Transverse colon (tissue), 4 donors: ENCODE results near the gene ZCCHC7. TPM values are rescaled to one million over a fixed set of nuclear protein-coding genes. Genes with fewer than 3 reads are reported as not detected.

Experiments used
- DNase-seq: peaks from one replicate; pipeline ENCODE4 v3.0.0-alpha.2; 2019
- H3K27ac ChIP-seq, 4 donors: fragments of 200-600 bp; sonication (generic); 2 replicates each; pipeline ENCODE4 v1.5.1; 2016 to 2018; ENCODE audit warnings: inconsistent platforms in 4 of 4
- H3K27me3 ChIP-seq: fragments of 200-600 bp; sonication (generic); 2 replicates; pipeline ENCODE4 v1.5.1; 2017; ENCODE audit warnings: inconsistent platforms
- H3K36me3 ChIP-seq, 4 donors: fragments of 200-600 bp; sonication (generic); 2 replicates each; pipeline ENCODE4 v1.5.1; 2017 to 2019; ENCODE audit warnings: inconsistent platforms in 4 of 4
- H3K4me1 ChIP-seq, 4 donors: fragments of 200-600 bp; sonication (generic); 2 replicates each; pipeline ENCODE4 v1.5.1; 2017 to 2020; ENCODE audit warnings: inconsistent platforms in 4 of 4
- H3K4me3 ChIP-seq, 4 donors: fragments of 200-600 bp; sonication (generic); 1 replicate in 1 of 4; 2 replicates in 3 of 4; pipeline versions ENCODE4 v1.5.1 to v1.6.1; 2017 to 2019; ENCODE audit warnings: inconsistent platforms in 4 of 4
- H3K9me3 ChIP-seq, 2 donors: fragments of 200-600 bp; sonication (generic); 2 replicates each; pipeline ENCODE4 v1.5.1; 2017 to 2019; ENCODE audit warnings: inconsistent platforms in 2 of 2
- CTCF ChIP-seq, 5 experiments: fragments of 200-600 bp in 3 of 5; fragments of 450-650 bp in 2 of 5; sonication (generic) in 3 of 5; IDR thresholded peaks; 1 replicate in 2 of 5; 2 replicates in 3 of 5; pipeline ENCODE4 v1.5.1; 2016 to 2017; ENCODE audit warnings: antibody characterized with exemption in 5 of 5, inconsistent platforms in 3 of 5, mild to moderate bottlenecking in 2 of 5, moderate library complexity in 1 of 5
- EP300 ChIP-seq: sonication (generic); formaldehyde crosslinking; IDR thresholded peaks from one replicate; pipeline ENCODE4 v1.6.1; 2017; ENCODE audit warnings: antibody characterized with exemption, low read depth
- POLR2A ChIP-seq: fragments of 450-650 bp; IDR thresholded peaks from one replicate; pipeline ENCODE4 v1.6.1; 2016; ENCODE audit warnings: antibody characterized with exemption, mild to moderate bottlenecking, moderate library complexity
- POLR2AphosphoS5 ChIP-seq, 3 donors: sonication (generic); formaldehyde crosslinking; IDR thresholded peaks; one replicate each; pipeline ENCODE4 v1.6.1; 2016; ENCODE audit warnings: antibody characterized with exemption in 3 of 3
- WGBS, 2 donors: methylation state at CpG; one replicate each; pipeline ENCODE4 v1.1.5; 2018; ENCODE audit warnings: low coverage in 1 of 2; 5-methylcytosine and 5-hydroxymethylcytosine counted together
- in situ Hi-C, 4 donors: fragments of 200-750 bp; cut with MboI; loops; one replicate each; pipeline versions ENCODE4 v1.15.0 to v1.15.1; 2017; ENCODE audit warnings: low sequenced_read_pairs in 3 of 4, low pct_ligation_motif_present in 1 of 4, low pct_unique_long_range_greater_than_20kb in 1 of 4
- intact Hi-C: fragments of 100-400 bp; cut with DNase I; formaldehyde crosslinking; loops from one replicate; pipeline ENCODE4 v1.15.1; 2023; ENCODE audit warnings: low total_unique reads
- total RNA-seq, 4 donors: library from RNA; depleted of rRNA; stranded (reverse); fragments of >200 nt; gene quantifications; one replicate each; pipeline ENCODE4 v1.1.0, GENCODE V29; 2016

Gene ZCCHC7
- total RNA-seq, 4 donors from 2014 or later: 13.2 to 43.0 (median 16.5) TPM

- TF ChIP-seq POLR2AphosphoS5 (IDR thresholded peaks at IDR 0.05) (no peak), CTCF (IDR thresholded peaks at IDR 0.05) (no peak), EP300 (no peak), POLR2A (no peak)
- Histone ChIP-seq H3K9me3 (no peaks in the 10 kb centered on the region), H3K4me3 (no peak overlapping the region), H3K27ac (no peak overlapping the region), H3K27me3 (no peaks in the 10 kb centered on the region), H3K36me3 (no peaks in the 10 kb centered on the region), H3K4me1 (no peaks in the 10 kb centered on the region)
- DNase-seq: no peak
- intact Hi-C loops: no loop called here
- in situ Hi-C loops: no loop called here
Measured at GRCh38 chr9:37238122-37238521, 117.7 kb downstream of the ZCCHC7 start.

GRCh38 chr9:37239224-37239859 lies 119.0 kb downstream of the ZCCHC7 start:
- Histone ChIP-seq H3K27ac (no peak overlapping the region), H3K36me3 (no peaks in the 10 kb centered on the region), H3K4me1 (no peaks in the 10 kb centered on the region), H3K4me3 (no peak overlapping the region), H3K9me3 (no peaks in the 10 kb centered on the region), H3K27me3 (no peaks in the 10 kb centered on the region)
- no peak for DNase-seq
- in situ Hi-C loops (no loop called here), intact Hi-C loops (no loop called here)
- 92 to 93% methylated on average over 4 of the region's 4 CpGs for WGBS, 2 donors
- TF ChIP-seq CTCF (IDR thresholded peaks at IDR 0.05) (no peak), POLR2A (no peak), POLR2AphosphoS5 (IDR thresholded peaks at IDR 0.05) (no peak), EP300 (no peak)

GRCh38 chr9:37239921-37240320 lies 119.5 kb downstream of the ZCCHC7 start:
- H3K4me3 ChIP-seq: no peak overlapping the region
- no peaks in the 10 kb centered on the region for H3K27me3 ChIP-seq
- no peak for DNase-seq
- no peaks in the 10 kb centered on the region for H3K4me1 ChIP-seq
- no peak overlapping the region for H3K27ac ChIP-seq
- no peaks in the 10 kb centered on the region for H3K36me3 ChIP-seq
- intact Hi-C loops: no loop called here
- 84 to 91% methylated on average over 2 of the region's 2 CpGs for WGBS, 2 donors
- no peaks in the 10 kb centered on the region for H3K9me3 ChIP-seq
- in situ Hi-C loops: no loop called here
- TF ChIP-seq EP300 (no peak), POLR2A (no peak), CTCF (IDR thresholded peaks at IDR 0.05) (no peak), POLR2AphosphoS5 (IDR thresholded peaks at IDR 0.05) (no peak)

GRCh38 chr9:37241340-37241739 lies 121.0 kb downstream of the ZCCHC7 start:
- TF ChIP-seq POLR2A: no peak
- Histone ChIP-seq H3K27ac (no peak overlapping the region), H3K27me3 (no peaks in the 10 kb centered on the region), H3K36me3 (no peaks in the 10 kb centered on the region), H3K4me1 (no peaks in the 10 kb centered on the region), H3K9me3 (no peaks in the 10 kb centered on the region), H3K4me3 (no peak overlapping the region)
- 85 to 94% methylated on average over 1 of the region's 1 CpG for WGBS, 2 donors
- in situ Hi-C loops: no loop called here
- intact Hi-C loops: no loop called here
- no peak for DNase-seq

GRCh38 chr9:37242089-37242488 lies 121.7 kb downstream of the ZCCHC7 start:
- H3K4me1 ChIP-seq: no peaks in the 10 kb centered on the region
- H3K9me3 ChIP-seq: no peaks in the 10 kb centered on the region
- no peaks in the 10 kb centered on the region for H3K27me3 ChIP-seq
- H3K27ac ChIP-seq: no peak overlapping the region
- DNase-seq: no peak
- WGBS, 2 donors: 94 to 96% methylated on average over 1 of the region's 1 CpG
- no peak for TF ChIP-seq POLR2AphosphoS5 (IDR thresholded peaks at IDR 0.05)
- no peak for TF ChIP-seq POLR2A
- TF ChIP-seq EP300: no peak
- TF ChIP-seq CTCF (IDR thresholded peaks at IDR 0.05): no peak
- no peaks in the 10 kb centered on the region for H3K36me3 ChIP-seq
- H3K4me3 ChIP-seq: no peak overlapping the region
- in situ Hi-C loops (no loop called here), intact Hi-C loops (no loop called here)
